Neural crest cell (in vitro differentiated cells): ENCODE data around the gene UCP2. TPM values are rescaled to one million over a fixed set of nuclear protein-coding genes. Genes with fewer than 3 reads are reported as not detected.

ENCODE experiments used
- DNase-seq: peaks from one replicate; pipeline ENCODE4 v3.0.0; 2021; ENCODE audit warnings: low read depth, mixed read lengths, low spot score
- H3K27ac Mint-ChIP-seq: one replicate; pipeline ENCODE4 v1.8.0; 2021; ENCODE audit warnings: mild to moderate bottlenecking, mixed read lengths; ENCODE audit not compliant: unreplicated experiment
- H3K27me3 Mint-ChIP-seq: 2 replicates; pipeline ENCODE4 v1.8.0; 2021; ENCODE audit warnings: low read depth, mild to moderate bottlenecking, mixed read lengths
- H3K36me3 Mint-ChIP-seq: 2 replicates; pipeline ENCODE4 v1.8.0; 2021; ENCODE audit warnings: low read depth, mild to moderate bottlenecking, mixed read lengths
- H3K4me1 Mint-ChIP-seq: 2 replicates; pipeline ENCODE4 v1.8.0; 2021; ENCODE audit warnings: mixed read lengths
- H3K4me3 Mint-ChIP-seq: one replicate; pipeline ENCODE4 v1.8.0; 2021; ENCODE audit warnings: mild to moderate bottlenecking, mixed read lengths
- H3K9me3 Mint-ChIP-seq: 2 replicates; pipeline ENCODE4 v1.8.0; 2021; ENCODE audit warnings: mixed read lengths
- total RNA-seq: library from RNA; stranded (reverse); gene quantifications from 2 replicates; pipeline ENCODE4 v1.2.1, GENCODE V29; 2021
- TF ChIP-seq, protein P1 (sequence below): fragments of 200-600 bp; sonication (generic); conservative IDR thresholded peaks from 2 replicates; pipeline ENCODE4 v1.5.0; 2021; ENCODE audit warnings: antibody characterized with exemption, mild to moderate bottlenecking

UCP2 gene
- total RNA-seq, 1 donor from 2014 or later, result 71.4 TPM

GRCh38 chr11:74012074-74012809, 29.6 kb upstream of the UCP2 start:
- Mint-ChIP-seq H3K4me1 (peaks cover 5% of the 10 kb centered on the region), H3K9me3 (no peaks in the 10 kb centered on the region), H3K4me3 (no peak overlapping the region), H3K36me3 (peaks cover 27% of the 10 kb centered on the region), H3K27me3 (no peaks in the 10 kb centered on the region), H3K27ac (no peak overlapping the region)
- DNase-seq, result no peak
- TF ChIP-seq, protein P1, sequence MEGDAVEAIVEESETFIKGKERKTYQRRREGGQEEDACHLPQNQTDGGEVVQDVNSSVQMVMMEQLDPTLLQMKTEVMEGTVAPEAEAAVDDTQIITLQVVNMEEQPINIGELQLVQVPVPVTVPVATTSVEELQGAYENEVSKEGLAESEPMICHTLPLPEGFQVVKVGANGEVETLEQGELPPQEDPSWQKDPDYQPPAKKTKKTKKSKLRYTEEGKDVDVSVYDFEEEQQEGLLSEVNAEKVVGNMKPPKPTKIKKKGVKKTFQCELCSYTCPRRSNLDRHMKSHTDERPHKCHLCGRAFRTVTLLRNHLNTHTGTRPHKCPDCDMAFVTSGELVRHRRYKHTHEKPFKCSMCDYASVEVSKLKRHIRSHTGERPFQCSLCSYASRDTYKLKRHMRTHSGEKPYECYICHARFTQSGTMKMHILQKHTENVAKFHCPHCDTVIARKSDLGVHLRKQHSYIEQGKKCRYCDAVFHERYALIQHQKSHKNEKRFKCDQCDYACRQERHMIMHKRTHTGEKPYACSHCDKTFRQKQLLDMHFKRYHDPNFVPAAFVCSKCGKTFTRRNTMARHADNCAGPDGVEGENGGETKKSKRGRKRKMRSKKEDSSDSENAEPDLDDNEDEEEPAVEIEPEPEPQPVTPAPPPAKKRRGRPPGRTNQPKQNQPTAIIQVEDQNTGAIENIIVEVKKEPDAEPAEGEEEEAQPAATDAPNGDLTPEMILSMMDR, result no peak

DNA sequence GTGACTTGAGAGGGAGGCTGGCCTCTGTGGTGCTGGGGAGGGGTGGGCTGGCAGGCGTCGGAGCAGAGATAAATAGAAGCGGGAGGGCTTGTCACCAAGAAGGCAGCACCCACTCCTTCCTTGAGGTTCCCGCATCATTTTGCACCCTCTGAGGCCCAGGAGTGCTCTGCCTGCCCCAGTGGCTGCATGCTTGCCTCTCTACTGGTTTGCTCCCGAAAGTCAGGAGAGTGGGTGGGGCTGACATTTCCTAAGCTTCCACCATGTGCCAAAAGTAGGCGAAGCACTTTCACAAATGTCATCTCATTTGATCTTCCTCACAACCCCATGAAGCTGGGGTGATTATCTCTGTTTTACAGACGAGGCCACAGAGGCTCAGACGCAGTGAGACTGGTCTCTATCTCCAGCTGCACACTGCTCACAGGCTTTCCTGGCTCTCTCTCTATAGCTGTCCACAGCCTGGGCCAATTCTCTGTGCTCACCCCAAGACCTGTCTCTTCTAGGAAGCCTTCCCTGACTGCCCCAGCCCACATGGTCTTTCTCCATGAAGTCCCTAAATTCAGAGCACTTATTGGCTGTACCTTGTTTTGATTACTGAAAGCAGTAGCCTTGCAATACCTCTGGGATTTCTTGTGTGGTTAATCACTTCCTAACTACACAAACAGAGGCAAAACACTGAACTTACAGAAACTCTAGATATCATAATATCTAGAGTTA, 28.9 kb upstream of the UCP2 start:
- Mint-ChIP-seq H3K9me3 (no peaks in the 10 kb centered on the region), H3K27ac (no peak overlapping the region), H3K4me1 (peaks cover 5% of the 10 kb centered on the region), H3K36me3 (peaks cover 20% of the 10 kb centered on the region), H3K4me3 (no peak overlapping the region), H3K27me3 (no peaks in the 10 kb centered on the region)
- DNase-seq, result no peak
- TF ChIP-seq, protein P1, result no peak

- Mint-ChIP-seq H3K27ac (peak overlapping the region; percentile 78), H3K4me3 (no peak overlapping the region), H3K4me1 (peaks cover 5% of the 10 kb centered on the region), H3K36me3 (peaks cover 14% of the 10 kb centered on the region), H3K9me3 (no peaks in the 10 kb centered on the region), H3K27me3 (no peaks in the 10 kb centered on the region)
- TF ChIP-seq, protein P1, result no peak
- DNase-seq, result no peak
Observed at GRCh38 chr11:74010306-74011300, 28.0 kb upstream of the UCP2 start.

DNA sequence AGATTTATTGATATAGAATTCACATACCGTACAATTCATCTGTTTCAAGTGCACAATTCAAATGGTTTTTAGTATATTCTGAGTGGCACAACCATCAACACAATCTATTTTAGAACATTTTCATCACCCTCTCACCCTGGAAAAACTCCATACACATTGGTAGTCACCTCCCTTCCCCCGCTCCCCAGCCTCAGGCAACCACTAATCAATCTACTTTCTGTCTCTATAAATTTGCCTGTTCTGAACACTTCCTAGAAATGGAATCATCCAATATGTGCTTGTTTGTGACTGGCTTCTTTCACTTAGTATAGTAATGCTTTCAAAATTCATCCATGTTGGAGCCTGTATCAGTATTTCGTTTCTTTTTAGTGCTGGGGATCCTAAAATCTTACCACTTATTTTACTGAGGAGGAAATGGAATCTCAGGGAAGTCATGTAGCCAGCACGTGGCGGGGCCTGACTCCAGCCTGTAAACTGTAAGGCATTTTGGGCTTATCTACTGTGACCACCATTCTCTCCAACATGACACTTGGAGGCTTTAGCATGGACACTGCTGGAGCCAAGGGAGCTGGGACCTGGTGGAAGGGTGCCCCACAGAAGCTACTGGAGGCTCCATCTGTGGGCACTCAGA, 27.1 kb upstream of the UCP2 start:
- TF ChIP-seq, protein P1, result no peak
- H3K9me3 Mint-ChIP-seq, result no peaks in the 10 kb centered on the region
- no peak overlapping the region for H3K4me3 Mint-ChIP-seq

GRCh38 chr11:74009230-74009547, 26.5 kb upstream of the UCP2 start:
- Mint-ChIP-seq H3K36me3 (peaks cover 14% of the 10 kb centered on the region), H3K9me3 (no peaks in the 10 kb centered on the region), H3K4me3 (no peak overlapping the region), H3K27me3 (no peaks in the 10 kb centered on the region), H3K4me1 (peaks cover 5% of the 10 kb centered on the region), H3K27ac (peak overlapping the region; percentile 75)
- DNase-seq, result no peak
- TF ChIP-seq, protein P1, result no peak

More for the DNA sequence above, 27.1 kb upstream of the UCP2 start:
- Mint-ChIP-seq H3K4me1 (peaks cover 5% of the 10 kb centered on the region), H3K27ac (peak overlapping the region; percentile 57), H3K36me3 (peaks cover 14% of the 10 kb centered on the region), H3K27me3 (no peaks in the 10 kb centered on the region)
- no peak for DNase-seq
